Measurements from ENCODE around the gene FBXO11.

GRCh38 chr2:47744074-47744473 is 162.2 kb downstream of the FBXO11 start:
- TF ChIP-seq TAF1 (IDR thresholded peaks at IDR 0.05; ENCODE audit: low read depth) = no peak
- no peak for TF ChIP-seq REST (IDR thresholded peaks at IDR 0.05; ENCODE audit: low read depth)
- no peak for TF ChIP-seq CEBPB (IDR thresholded peaks at IDR 0.05)
- no peak for TF ChIP-seq EP300 (IDR thresholded peaks at IDR 0.05; ENCODE audit: borderline replicate concordance)

Data from Ishikawa (cell line).